Right lobe of liver (tissue), 4 donors: ENCODE measurements around the gene TMEM267.

ENCODE experiments used
- POLR2A ChIP-seq: fragments of 450-650 bp; IDR thresholded peaks from one replicate; pipeline ENCODE4 v1.6.1; 2017; ENCODE audit warnings: antibody characterized with exemption, mild to moderate bottlenecking
- TF ChIP-seq, protein P1 (sequence below), 4 donors: fragments of 200-600 bp in 3 of 4; fragments of 450-650 bp in 1 of 4; IDR thresholded peaks; one replicate each; pipeline versions ENCODE4 v1.5.1 to v1.8.0; 2016 to 2022; ENCODE audit warnings: antibody characterized with exemption in 4 of 4, mild to moderate bottlenecking in 2 of 4
- donor health status: DM: no; HTN: no; CAD: no.
- donor health status: DM: no; HTN: no; CAD: no.
- donor health status: DM: no; HTN: yes; CAD: no.

GRCh38 chr5:43412156-43412555 is 71.5 kb downstream of the TMEM267 start, which contains the start of gene CCL28:
- TF ChIP-seq, protein P1, sequence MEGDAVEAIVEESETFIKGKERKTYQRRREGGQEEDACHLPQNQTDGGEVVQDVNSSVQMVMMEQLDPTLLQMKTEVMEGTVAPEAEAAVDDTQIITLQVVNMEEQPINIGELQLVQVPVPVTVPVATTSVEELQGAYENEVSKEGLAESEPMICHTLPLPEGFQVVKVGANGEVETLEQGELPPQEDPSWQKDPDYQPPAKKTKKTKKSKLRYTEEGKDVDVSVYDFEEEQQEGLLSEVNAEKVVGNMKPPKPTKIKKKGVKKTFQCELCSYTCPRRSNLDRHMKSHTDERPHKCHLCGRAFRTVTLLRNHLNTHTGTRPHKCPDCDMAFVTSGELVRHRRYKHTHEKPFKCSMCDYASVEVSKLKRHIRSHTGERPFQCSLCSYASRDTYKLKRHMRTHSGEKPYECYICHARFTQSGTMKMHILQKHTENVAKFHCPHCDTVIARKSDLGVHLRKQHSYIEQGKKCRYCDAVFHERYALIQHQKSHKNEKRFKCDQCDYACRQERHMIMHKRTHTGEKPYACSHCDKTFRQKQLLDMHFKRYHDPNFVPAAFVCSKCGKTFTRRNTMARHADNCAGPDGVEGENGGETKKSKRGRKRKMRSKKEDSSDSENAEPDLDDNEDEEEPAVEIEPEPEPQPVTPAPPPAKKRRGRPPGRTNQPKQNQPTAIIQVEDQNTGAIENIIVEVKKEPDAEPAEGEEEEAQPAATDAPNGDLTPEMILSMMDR (IDR thresholded peaks at IDR 0.05): no peak
- TF ChIP-seq POLR2A: no peak
